ENCODE data around the gene FNIP2.

DNA sequence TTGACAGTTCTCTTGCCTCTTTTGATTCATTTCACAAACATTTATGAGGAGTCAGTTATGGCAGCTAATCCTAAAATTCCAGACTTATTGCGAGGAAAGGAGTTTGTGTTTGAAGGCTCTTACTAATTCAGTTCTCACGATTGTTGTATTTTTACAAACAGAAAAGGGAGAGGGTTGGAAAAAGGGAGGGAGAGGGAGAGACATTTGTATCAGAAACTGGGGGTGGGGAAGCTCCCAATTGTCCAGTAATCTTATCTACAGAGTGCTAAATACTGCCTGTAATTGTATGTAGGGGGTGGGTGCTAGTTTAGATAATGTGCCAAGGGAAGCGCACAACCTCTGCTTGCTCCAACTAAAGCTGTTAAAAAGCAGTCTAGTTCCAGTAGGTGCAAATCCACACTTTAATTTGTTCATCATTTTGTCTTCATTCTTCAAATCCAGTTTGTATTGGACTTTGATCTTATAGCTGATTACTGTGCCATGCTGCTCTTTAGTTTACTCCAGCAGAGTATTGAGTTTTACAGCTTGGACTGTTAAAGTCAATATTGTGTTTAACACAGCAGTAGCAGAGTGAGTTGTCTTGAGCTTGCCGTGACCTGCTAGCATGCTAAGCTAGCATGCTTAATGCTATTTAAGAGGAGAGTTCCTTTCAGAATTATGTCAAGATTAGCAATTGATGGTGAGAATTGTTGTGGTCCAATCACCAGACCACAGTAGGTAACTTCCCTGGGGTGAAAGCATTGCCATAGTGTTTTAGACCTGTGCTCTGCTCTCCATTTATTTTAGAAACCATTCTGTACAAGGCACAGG is 13.9 kb downstream of the FNIP2 start:
- TF ChIP-seq BHLHE40 (IDR thresholded peaks at IDR 0.05; ENCODE audit: borderline replicate concordance) (no peak), SUZ12 (IDR thresholded peaks at IDR 0.05) (no peak), TARDBP (IDR thresholded peaks at IDR 0.05) (no peak), CTBP1 (IDR thresholded peaks at IDR 0.05; ENCODE audit: borderline replicate concordance) (peak; percentile 71; the same call in 1 of the 2 replicates), NFRKB (IDR thresholded peaks at IDR 0.05) (no peak), FOXM1 (IDR thresholded peaks at IDR 0.05; ENCODE audit: borderline replicate concordance) (no peak), SP1 (IDR thresholded peaks at IDR 0.05) (no peak), ZNF384 (IDR thresholded peaks at IDR 0.05) (no peak), ARNT (IDR thresholded peaks at IDR 0.05) (peak; percentile 83), LEF1 (IDR thresholded peaks at IDR 0.05; ENCODE audit: borderline replicate concordance) (no peak)
- TF ChIP-seq, protein P1, sequence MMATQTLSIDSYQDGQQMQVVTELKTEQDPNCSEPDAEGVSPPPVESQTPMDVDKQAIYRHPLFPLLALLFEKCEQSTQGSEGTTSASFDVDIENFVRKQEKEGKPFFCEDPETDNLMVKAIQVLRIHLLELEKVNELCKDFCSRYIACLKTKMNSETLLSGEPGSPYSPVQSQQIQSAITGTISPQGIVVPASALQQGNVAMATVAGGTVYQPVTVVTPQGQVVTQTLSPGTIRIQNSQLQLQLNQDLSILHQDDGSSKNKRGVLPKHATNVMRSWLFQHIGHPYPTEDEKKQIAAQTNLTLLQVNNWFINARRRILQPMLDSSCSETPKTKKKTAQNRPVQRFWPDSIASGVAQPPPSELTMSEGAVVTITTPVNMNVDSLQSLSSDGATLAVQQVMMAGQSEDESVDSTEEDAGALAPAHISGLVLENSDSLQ (IDR thresholded peaks at IDR 0.05), result peak; percentile 82

Measured in HEK293T (cell line).